ENCODE measurements around the gene SNAP91. TPM values are rescaled to one million over a fixed set of nuclear protein-coding genes. Genes with fewer than 3 reads are reported as not detected.

The SNAP91 gene
- total RNA-seq, 1 experiment from 2014 or later = 0.95 TPM

GRCh38 chr6:83603551-83603950 lies 105.3 kb downstream of the SNAP91 start:
- intact Hi-C loops (cut with micrococcal nuclease; ENCODE audit: unreplicated experiment) (no loop called here), in situ Hi-C loops (cut with HindIII; ENCODE audit: low pct_unique_long_range_greater_than_20kb, low sequenced_read_pairs) (no loop called here)
- Histone ChIP-seq H3K27me3 (ENCODE audit: control insufficient read depth, insufficient read depth, low read length) (no peaks in the 10 kb centered on the region), H3K27ac (ENCODE audit: low read length) (no peak overlapping the region), H3K36me3 (ENCODE audit: control insufficient read depth, insufficient read depth, low read length) (no peaks in the 10 kb centered on the region), H3K4me1 (ENCODE audit: control insufficient read depth, insufficient read depth, low read length) (no peaks in the 10 kb centered on the region), H3K9me3 (ENCODE audit: control insufficient read depth, insufficient read depth, low read depth, low read length) (no peaks in the 10 kb centered on the region), H3K4me3 (ENCODE audit: low read depth in 2 of 2, low read length in 2 of 2) (no peak overlapping the region)
- DNase-seq (ENCODE audit: low read depth, low spot score) = no peak
- no peak for ATAC-seq
- BruUV-seq (replicated peaks) = no TSS peak
- CTCF ChIA-PET = no interaction called here
- TF ChIP-seq REST (IDR thresholded peaks at IDR 0.05; ENCODE audit: insufficient read depth in 1 of 2, low read depth in 2 of 2, low read length in 1 of 2) = no peak
- no peak for TF ChIP-seq CTCF (IDR thresholded peaks at IDR 0.05)
- no peak for TF ChIP-seq SIN3A (IDR thresholded peaks at IDR 0.05; ENCODE audit: borderline replicate concordance, insufficient read depth, low read depth, low read length)
- TF ChIP-seq POLR2AphosphoS5 (IDR thresholded peaks at IDR 0.05; ENCODE audit: low read depth, low read length) = no peak
- no peak for TF ChIP-seq TCF7L2 (IDR thresholded peaks at IDR 0.05; ENCODE audit: low read depth, low read length)
- POLR2A ChIA-PET = no interaction called here

GRCh38 chr6:83601119-83601518 lies 107.8 kb downstream of the SNAP91 start:
- in situ Hi-C loops (cut with HindIII; ENCODE audit: low pct_unique_long_range_greater_than_20kb, low sequenced_read_pairs) = no loop called here
- no peak for TF ChIP-seq REST (IDR thresholded peaks at IDR 0.05; ENCODE audit: insufficient read depth in 1 of 2, low read depth in 2 of 2, low read length in 1 of 2)
- no peak for TF ChIP-seq CTCF (IDR thresholded peaks at IDR 0.05)
- TF ChIP-seq TCF7L2 (IDR thresholded peaks at IDR 0.05; ENCODE audit: low read depth, low read length) = no peak
- no peak for TF ChIP-seq POLR2AphosphoS5 (IDR thresholded peaks at IDR 0.05; ENCODE audit: low read depth, low read length)
- no peak for TF ChIP-seq SIN3A (IDR thresholded peaks at IDR 0.05; ENCODE audit: borderline replicate concordance, insufficient read depth, low read depth, low read length)
- ChIA-PET CTCF (no interaction called here), POLR2A (no interaction called here)
- Histone ChIP-seq H3K9me3 (ENCODE audit: control insufficient read depth, insufficient read depth, low read depth, low read length) (no peaks in the 10 kb centered on the region), H3K4me3 (ENCODE audit: low read depth in 2 of 2, low read length in 2 of 2) (no peak overlapping the region), H3K27ac (ENCODE audit: low read length) (no peak overlapping the region), H3K36me3 (ENCODE audit: control insufficient read depth, insufficient read depth, low read length) (no peaks in the 10 kb centered on the region), H3K4me1 (ENCODE audit: control insufficient read depth, insufficient read depth, low read length) (no peaks in the 10 kb centered on the region), H3K27me3 (ENCODE audit: control insufficient read depth, insufficient read depth, low read length) (no peaks in the 10 kb centered on the region)
- no peak for DNase-seq (ENCODE audit: low read depth, low spot score)
- BruUV-seq (replicated peaks) = no TSS peak
- intact Hi-C loops (cut with micrococcal nuclease; ENCODE audit: unreplicated experiment) = no loop called here
- ATAC-seq = no peak

All from Panc1 (cell line).